GM12891 (cell line): ENCODE data around the gene ITGAL.
A peak's percentile ranks its signal among the peaks of the same experiment; 100 is the strongest.

Source experiments
- DNase-seq: peaks from one replicate; pipeline ENCODE4 v3.0.0; 2011; ENCODE audit warnings: low spot score; ENCODE audit not compliant: insufficient read length
- FAIRE-seq: peaks from 2 replicates; lab custom pipeline; 2011; peaks lifted over from hg19 to GRCh38; lab: Jason Lieb, UNC
- PAX5 ChIP-seq: IDR thresholded peaks from 2 replicates; pipeline ENCODE4 v1.6.1; 2011; ENCODE audit warnings: low read length, moderate library complexity, mild to moderate bottlenecking; ENCODE audit not compliant: insufficient read depth, severe bottlenecking
- POLR2A ChIP-seq: IDR thresholded peaks from 2 replicates; pipeline ENCODE4 v1.6.1; 2011; ENCODE audit warnings: low read depth, low read length, control low read depth
- POLR2AphosphoS5 ChIP-seq: IDR thresholded peaks from 2 replicates; pipeline ENCODE4 v1.6.1; 2011; ENCODE audit warnings: low read depth, low read length, control low read depth
- POU2F2 ChIP-seq: IDR thresholded peaks from 2 replicates; pipeline ENCODE4 v1.6.1; 2011; ENCODE audit warnings: low read depth, mild to moderate bottlenecking, control low read depth, low read length, moderate library complexity
- SPI1 ChIP-seq: IDR thresholded peaks from 2 replicates; pipeline ENCODE4 v1.6.1; 2011; ENCODE audit warnings: low read depth, low read length, control low read depth
- TAF1 ChIP-seq: IDR thresholded peaks from 2 replicates; pipeline ENCODE4 v1.6.1; 2011; ENCODE audit warnings: low read depth, low read length, control low read depth

Gene ITGAL

DNA sequence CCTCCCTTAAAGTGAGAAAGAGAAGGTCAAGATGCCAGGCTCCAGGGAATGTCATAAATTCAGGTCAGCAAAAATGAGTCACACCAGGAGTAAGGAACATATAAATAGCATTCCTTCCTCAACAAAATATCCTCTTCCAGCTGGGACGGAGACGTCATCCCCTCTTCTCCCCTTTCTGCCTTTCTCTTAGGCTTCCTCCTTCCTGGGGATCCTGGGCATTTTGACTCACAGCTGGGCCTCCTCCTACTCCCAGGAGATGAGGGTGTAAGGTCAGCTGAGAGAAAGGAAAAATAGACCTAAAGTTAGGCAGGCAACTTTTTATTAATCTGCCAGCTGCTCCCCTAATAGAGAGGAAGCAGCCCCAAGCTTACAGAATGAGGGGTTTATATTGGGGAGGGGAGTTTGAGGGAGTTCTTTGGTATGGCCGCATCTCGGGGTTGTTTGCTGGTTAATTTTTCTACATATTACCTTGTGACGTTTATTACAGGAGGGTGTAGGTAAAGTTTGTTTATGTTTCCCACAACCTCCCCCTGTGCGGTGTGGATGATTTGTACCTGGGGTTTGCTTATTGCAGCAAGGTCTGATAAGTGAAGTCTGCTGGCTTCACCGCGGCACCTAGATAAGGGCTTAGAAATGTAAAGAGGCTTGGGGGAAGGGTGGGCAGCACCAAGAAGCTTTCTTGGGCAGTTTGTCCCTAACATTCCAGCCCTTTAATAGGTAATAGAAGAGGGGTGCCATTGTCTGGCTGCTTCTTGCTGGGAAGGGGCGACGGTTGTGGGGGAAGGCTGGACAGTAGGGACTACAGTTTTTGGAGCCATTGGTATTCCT is 69.2 kb downstream of the ITGAL start:
- FAIRE-seq (no peak), DNase-seq (no peak)
- TF ChIP-seq SPI1 (no peak), POLR2AphosphoS5 (no peak), TAF1 (no peak), POLR2A (no peak), PAX5 (no peak), POU2F2 (no peak)

DNA sequence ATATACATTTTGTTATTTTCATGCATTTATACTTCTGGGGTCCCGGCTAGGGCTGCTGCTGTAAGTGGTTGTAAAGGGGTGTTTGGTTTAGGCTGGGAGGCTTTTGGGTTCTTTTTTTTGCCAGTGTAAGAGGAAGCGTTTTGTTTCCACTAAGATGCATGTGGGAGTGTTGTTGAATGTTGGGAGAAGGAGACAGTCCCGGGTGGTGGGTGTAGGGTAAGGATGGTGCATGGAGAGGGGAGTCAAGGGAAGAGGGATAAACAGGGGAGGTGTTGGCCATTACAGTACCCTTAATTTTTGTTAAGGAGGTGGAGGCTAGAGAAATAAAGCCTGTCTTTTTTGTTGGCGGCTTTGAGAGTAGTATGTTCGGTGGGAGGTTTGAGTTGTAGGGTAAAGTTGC is 70.5 kb downstream of the ITGAL start:
- TF ChIP-seq SPI1 (no peak), POLR2A (no peak), POLR2AphosphoS5 (no peak), TAF1 (no peak), PAX5 (no peak), POU2F2 (no peak)
- DNase-seq (no peak), FAIRE-seq (no peak)

DNA sequence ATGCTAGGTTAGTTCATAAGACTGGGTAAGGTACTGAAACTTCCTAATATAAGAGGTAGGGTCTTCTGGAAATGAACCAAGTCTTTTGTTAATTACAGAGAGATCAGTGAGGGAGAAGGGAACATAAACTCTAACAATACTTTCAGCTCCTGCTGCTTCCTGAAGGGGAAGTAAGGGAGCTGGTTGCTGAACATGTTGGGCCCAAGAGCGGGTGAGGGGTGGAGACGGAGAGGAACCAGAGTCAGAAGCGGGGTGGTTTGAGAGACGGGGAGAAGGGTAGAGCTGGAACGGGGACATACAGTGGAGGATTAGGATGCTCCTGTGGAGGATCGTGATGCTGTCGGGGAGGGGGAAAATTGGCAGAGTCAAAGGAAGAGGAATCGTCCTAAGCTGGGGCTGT is 73.6 kb downstream of the ITGAL start:
- DNase-seq (no peak), FAIRE-seq (no peak)
- TF ChIP-seq SPI1, result no peak

DNA sequence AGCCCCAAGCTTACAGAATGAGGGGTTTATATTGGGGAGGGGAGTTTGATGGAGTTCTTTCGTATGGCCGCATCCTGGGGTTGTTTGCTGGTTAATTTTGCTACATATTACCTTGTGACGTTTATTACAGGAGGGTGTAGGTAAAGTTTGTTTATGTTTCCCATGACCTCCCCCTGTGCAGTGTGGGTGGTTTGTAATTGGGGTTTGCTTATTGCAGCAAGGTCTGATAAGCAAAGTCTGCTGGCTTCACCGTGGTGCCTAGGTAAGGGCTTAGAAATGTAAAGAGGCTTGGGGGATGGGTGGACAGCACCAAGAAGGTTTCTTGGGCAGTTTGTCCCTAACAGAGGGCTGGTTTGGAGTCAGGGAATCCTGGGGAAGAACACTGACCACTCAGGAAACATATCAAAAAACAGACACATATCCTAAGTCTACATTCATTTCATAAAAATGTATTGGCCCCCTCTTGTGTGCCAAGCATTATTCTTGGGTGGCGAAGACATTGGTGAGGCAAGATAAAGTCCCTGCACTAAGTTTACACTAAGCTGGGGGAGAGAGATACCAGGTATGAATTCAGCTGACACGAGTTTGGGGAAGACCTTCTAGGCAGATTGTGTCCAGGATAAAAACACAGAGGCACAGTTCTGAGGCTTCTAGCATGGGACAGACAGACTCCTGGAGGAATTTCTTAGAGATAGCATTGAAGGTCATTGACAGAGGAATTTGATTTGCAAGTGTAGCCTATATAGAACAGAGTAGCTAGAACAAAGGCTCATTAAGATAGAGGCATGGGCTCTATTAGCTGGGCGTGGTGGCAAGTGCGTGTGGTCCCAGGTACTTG is 76.1 kb downstream of the ITGAL start:
- no peak for DNase-seq
- no peak for FAIRE-seq
- no peak for TF ChIP-seq POLR2A
- TF ChIP-seq TAF1, result no peak
- TF ChIP-seq POU2F2, result no peak
- TF ChIP-seq POLR2AphosphoS5, result no peak
- TF ChIP-seq SPI1, result no peak

DNA sequence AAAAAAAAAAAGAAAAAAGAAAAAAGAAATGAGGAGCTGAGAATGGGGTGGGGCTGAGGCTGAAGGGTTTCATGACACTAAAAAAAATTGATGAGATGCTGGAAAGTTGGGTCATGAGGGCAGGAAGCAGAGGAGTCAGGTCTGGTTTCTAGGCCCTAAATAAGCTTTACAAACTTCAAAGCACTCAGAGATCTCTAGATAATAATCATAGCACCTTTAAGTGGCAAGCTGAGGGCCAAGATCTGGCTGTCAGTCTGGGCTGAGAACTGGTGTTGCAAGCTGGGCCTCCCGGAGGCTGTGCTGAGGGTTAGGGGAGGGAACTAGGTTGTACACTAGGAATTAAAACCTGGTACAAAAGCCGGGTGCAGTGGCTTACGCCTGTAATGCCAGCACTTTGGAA is 79.2 kb downstream of the ITGAL start:
- TF ChIP-seq POU2F2 (no peak), PAX5 (no peak)
- no peak for DNase-seq
- no peak for FAIRE-seq

DNA sequence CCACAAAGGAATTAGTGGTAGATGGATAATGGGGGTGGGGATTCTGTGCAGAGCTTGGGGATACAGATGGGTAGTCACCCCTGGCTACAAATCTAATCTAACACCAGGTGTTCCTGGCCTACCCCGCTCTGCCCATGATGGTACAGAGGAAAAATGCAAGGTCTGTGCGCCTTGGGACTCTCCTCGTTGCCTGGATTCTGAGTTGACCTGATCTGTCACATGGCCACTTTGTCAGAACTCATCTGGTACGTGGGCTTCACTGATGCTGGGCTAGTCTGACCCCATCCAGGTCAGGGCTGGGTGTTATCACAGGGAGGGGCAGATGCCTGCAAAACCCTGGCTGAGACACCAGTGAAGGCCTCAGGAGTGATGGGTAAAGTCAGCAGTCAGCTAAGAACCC is 80.4 kb downstream of the ITGAL start:
- no peak for FAIRE-seq
- DNase-seq, result no peak
- TF ChIP-seq TAF1 (no peak), POLR2A (0 out of 2 replicates have a peak, but pooled peaks have one; percentile 39)

DNA sequence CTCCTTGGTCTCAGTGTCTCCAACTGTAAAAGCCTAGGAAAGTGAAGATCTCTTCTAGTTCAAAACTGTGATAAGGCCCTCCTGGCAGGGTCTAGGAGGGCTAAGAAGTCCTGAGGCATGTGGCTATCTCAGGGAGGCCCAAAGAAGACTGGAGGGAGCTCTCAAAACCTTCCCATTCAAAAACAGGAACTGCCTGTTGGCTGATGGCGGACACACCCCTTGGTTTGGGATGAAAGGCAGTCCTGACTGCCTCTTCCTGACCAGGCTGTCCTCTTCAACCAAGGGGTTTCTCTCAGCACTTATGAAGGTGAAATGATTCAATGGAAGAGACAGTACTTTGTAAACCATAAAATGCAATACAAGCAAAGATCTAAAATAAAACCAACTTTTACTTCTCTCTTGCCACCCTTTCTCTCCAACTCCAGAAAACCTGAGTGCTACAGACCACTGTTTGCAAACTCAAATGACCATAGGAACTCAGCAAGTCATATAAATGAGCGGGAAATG is 80.9 kb downstream of the ITGAL start:
- DNase-seq (no peak), FAIRE-seq (no peak)
- TF ChIP-seq POU2F2, result no peak
- no peak for TF ChIP-seq POLR2A
- peak; percentile 65; the same call in 1 of the 2 replicates for TF ChIP-seq SPI1

DNA sequence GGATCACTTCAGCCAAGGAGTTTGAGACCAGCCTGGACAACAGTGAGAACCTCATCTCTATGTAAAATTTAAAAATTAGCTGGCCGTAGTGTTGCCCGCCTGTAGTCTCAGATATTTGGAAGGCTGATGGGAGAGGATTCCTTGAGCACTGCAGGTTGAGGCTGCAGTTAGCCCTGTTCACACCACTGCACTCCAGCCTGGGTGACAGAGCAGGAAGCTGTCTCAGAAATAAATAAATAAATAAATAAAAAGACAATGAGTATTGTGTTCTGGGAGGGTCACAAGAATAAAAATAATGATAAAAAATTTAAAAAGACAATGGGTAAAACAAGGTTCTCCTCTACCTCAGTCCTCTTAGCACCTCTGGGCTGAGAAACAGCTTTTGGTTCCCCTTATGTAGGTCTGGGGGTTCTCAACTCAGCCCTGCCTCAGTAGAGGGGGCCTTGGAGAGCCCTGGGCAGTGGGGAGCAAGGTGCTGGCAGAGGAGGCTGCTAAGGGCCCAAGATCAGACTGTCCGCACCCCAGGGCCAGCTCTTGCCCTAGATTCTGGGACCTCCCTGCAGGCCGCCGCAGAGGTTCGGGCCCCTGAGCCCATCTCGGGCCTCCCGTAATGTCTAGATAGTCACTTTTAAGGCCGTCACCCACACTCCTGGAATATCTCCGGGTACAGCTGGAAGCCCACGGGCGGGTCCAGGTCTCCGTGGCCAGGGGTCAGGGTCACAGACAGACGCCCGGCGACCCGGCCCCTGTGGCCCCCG is 82.2 kb downstream of the ITGAL start:
- TF ChIP-seq TAF1 (no peak), SPI1 (no peak), POU2F2 (no peak), POLR2A (no peak), POLR2AphosphoS5 (no peak), PAX5 (no peak)
- DNase-seq, result no peak
- no peak for FAIRE-seq

DNA sequence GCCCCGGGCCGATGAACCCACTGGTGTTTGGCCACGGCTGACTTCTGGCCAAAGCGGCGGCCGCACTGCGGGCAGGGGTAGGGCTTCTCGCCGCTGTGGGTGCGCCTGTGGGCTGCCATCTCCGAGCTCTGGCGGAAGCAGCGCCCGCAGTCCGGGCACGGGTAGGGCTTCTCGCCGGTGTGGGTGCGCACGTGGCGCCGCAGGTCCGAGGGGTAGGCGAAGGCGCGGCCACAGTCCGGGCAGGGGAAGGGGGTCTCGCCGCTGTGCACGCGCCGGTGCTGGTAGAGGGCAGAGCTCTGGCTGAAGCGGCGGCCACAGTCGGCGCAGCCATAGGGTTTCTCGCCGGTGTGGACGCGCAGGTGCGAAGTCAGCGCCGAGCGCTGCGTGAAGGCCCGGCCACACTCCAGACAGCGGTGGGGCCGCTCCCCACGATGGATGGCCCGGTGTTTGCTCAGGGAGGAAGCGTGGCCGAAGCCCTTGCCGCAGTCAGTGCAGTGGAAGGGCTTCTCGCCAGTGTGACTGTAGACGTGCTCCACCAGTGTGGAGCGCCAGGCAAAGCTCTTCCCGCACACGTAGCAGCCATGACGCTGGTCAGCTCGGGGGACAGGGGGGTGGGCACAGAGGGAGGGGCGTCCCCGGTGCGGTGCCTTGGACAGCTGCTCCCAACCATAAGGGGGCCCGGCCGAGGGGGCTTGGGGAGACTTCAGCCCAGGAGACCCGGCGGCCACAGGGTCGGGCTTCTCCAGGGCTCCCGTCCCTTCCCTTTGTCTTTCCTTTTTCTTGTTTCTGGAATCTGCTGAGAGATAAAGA is 83.0 kb downstream of the ITGAL start:
- no peak for FAIRE-seq
- no peak for DNase-seq
- TF ChIP-seq TAF1 (no peak), POLR2A (no peak), PAX5 (no peak), POU2F2 (no peak), SPI1 (no peak), POLR2AphosphoS5 (no peak)
